ENCODE measurements around the gene POU6F2.

GRCh38 chr7:39248692-39249090, 271.0 kb downstream of the POU6F2 start:
- TF ChIP-seq POLR2A (IDR thresholded peaks at IDR 0.05) (no peak), CTCF (IDR thresholded peaks at IDR 0.05) (no peak), POLR2AphosphoS5 (IDR thresholded peaks at IDR 0.05) (no peak)
